Loucy (cell line): ENCODE results near the gene ZNF562.

Experiments
- CTCF ChIP-seq: fragments of 200-600 bp; sonication (generic); conservative IDR thresholded peaks from 2 replicates; pipeline ENCODE4 v1.5.1; 2014; ENCODE audit warnings: mild to moderate bottlenecking, antibody characterized with exemption, low read length
- EZH2phosphoT487 ChIP-seq: fragments of 200-600 bp; IDR thresholded peaks from 2 replicates; pipeline ENCODE4 v1.6.1; 2018; ENCODE audit warnings: antibody characterized with exemption, mild to moderate bottlenecking, moderate library complexity, borderline replicate concordance

DNA sequence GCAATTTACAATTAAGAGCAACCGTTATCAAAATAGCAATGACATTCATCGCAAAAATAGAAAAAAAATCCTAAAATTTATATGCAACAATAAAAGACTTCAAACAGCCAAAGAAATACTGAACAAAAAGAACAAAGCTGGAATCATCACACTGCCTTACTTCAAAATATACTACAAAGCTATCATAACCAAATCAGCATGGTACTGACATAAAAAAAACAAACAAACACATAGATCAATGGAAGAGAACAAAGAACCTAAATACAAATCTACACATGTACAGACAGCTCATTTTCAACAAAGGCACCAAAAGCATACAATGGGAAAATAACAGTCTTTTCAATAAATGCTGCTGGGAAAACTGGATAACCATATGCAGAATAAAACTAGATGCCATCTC is 6.4 kb downstream of the ZNF562 start:
- TF ChIP-seq CTCF (no peak), EZH2phosphoT487 (no peak)
